GM12878 (cell line): ENCODE measurements around the gene CYS1. TPM values are rescaled to one million over a fixed set of nuclear protein-coding genes. Genes with fewer than 3 reads are reported as not detected.

Source experiments
- ATF2 ChIP-seq: IDR thresholded peaks from 2 replicates; pipeline ENCODE4 v1.6.1; 2012; ENCODE audit warnings: low read length, inconsistent platforms
- ELK1 ChIP-seq: IDR thresholded peaks from 2 replicates; pipeline ENCODE4 v1.6.1; 2012; ENCODE audit warnings: low read depth, low read length, improper control_type of control experiment
- FOS ChIP-seq: IDR thresholded peaks from 3 replicates; pipeline ENCODE4 v1.6.1; 2011; ENCODE audit warnings: borderline replicate concordance; ENCODE audit not compliant: insufficient read length; ENCODE audit errors: extremely low read depth
- POLR2A ChIP-seq: IDR thresholded peaks from 2 replicates; pipeline ENCODE4 v1.6.1; 2011; ENCODE audit warnings: low read depth, mild to moderate bottlenecking, low read length
- PRDM15 ChIP-seq: fragments of 450-650 bp; formaldehyde crosslinking; IDR thresholded peaks from 2 replicates; pipeline ENCODE4 v1.4.0; 2020; ENCODE audit warnings: mild to moderate bottlenecking, moderate library complexity
- SMAD5 ChIP-seq: IDR thresholded peaks from 2 replicates; pipeline ENCODE4 v1.6.1; 2016; ENCODE audit warnings: antibody characterized with exemption, low read depth
- SPI1 ChIP-seq: IDR thresholded peaks from 2 replicates; pipeline ENCODE4 v1.6.1; 2011; ENCODE audit warnings: low read depth, mild to moderate bottlenecking, low read length, moderate library complexity, borderline replicate concordance; ENCODE audit not compliant: insufficient read depth
- ZBTB11 ChIP-seq: fragments of 450-650 bp; formaldehyde crosslinking; IDR thresholded peaks from 2 replicates; pipeline ENCODE4 v1.5.0; 2022; ENCODE audit warnings: mild to moderate bottlenecking, missing genetic modification characterization
- ZNF207 ChIP-seq: fragments of 450-650 bp; IDR thresholded peaks from 2 replicates; pipeline ENCODE4 v1.6.1; 2014; ENCODE audit warnings: antibody characterized with exemption, mild to moderate bottlenecking, borderline replicate concordance
- polyA plus RNA-seq, 11 experiments: library from polyadenylated mRNA; depleted of rRNA in 4 of 11; unstranded in 6 of 11; stranded (reverse) in 5 of 11; fragments of >200 nt; fragmentation: Nextera tagmentation in 4 of 11; fragmentation: Illumina TruSeq in 1 of 11; extraction: Ambion mirVana in 4 of 11; extraction: Trizol in 1 of 11; gene quantifications; 1 replicate in 1 of 11; 2 replicates in 10 of 11; pipeline versions ENCODE4 v1.2.1 to v1.2.3, GENCODE V29; 2011 to 2016; ENCODE audit warnings: inconsistent platforms in 2 of 11, missing spikeins in 2 of 11, low read depth in 1 of 11
- total RNA-seq, 4 experiments: library from RNA; depleted of rRNA in 3 of 4; stranded (reverse); fragments of >200 nt in 3 of 4; fragmentation: Illumina TruSeq in 1 of 4; extraction: Trizol in 1 of 4; gene quantifications; 2 replicates each; pipeline versions ENCODE4 v1.2.1 to v1.2.3, GENCODE V29; 2013 to 2021

Gene CYS1
- total and polyA plus RNA-seq, 10 of the 15 experiments (the other 5 are each of a cell fraction or from before 2014, with no cell fraction given): 0.35 to 6.4 (median 2.5) TPM

GRCh38 chr2:10054976-10055375 is 25.2 kb downstream of the CYS1 start (continued):
- TF ChIP-seq PRDM15 (CRISPR knock-in tag): no peak
- TF ChIP-seq ELK1: no peak
- TF ChIP-seq ZNF207: no peak
- no peak for TF ChIP-seq POLR2A
- no peak for TF ChIP-seq SPI1
- TF ChIP-seq ATF2: no peak
- TF ChIP-seq SMAD5: no peak
- no peak for TF ChIP-seq ZBTB11 (CRISPR knock-in tag)
- no peak for TF ChIP-seq FOS
